Measurements from ENCODE around the gene MIS12. TPM values are rescaled to one million over a fixed set of nuclear protein-coding genes. Genes with fewer than 3 reads are reported as not detected.

The MIS12 gene
- total and polyA plus RNA-seq, 2 of the 4 experiments (the other 2 are of a cell fraction) = 7.5 to 11.7 TPM

DNA sequence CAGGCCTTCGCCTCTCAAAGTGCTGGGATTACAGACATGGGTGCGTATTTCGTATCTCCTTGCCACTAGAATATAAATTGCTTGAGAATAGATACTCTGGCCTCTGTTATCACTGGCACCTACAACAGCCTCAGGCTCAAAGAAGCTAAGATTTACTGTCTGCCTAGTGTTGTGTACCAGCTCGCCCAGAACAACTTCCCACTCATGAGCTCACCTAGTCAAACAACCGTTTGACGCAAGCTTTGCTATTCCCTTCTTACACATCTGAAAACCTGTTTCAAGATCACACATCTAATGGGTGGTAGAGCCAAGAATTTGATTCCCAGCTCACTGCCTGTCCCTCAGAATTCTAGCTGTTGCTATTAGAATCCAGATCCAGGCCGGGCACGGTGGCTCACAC is 24.4 kb downstream of the MIS12 start:
- peak overlapping the region; percentile 99 for H2BK20ac ChIP-seq (ENCODE audit: low read depth, low read length)
- BruUV-seq (replicated peaks) = no TSS peak
- ChIA-PET POLR2A (ENCODE audit: unreplicated experiment) (no interaction called here), CTCF (no interaction called here)
- H3K9ac ChIP-seq (ENCODE audit: low read depth, low read length) = no peak overlapping the region
- H2AK5ac ChIP-seq (ENCODE audit: low read depth, low read length) = peak overlapping the region; percentile 95; the same call in 1 of the 2 replicates
- peak overlapping the region; percentile 90 for H4K91ac ChIP-seq (ENCODE audit: insufficient read depth, low read depth, low read length)
- no peaks in the 10 kb centered on the region for H4K20me1 ChIP-seq (ENCODE audit: insufficient read depth, low read length)
- intact Hi-C loops (cut with micrococcal nuclease) = no loop called here
- H3K14ac ChIP-seq (replicated peaks; ENCODE audit: low read depth, low read length) = peak overlapping the region; percentile 67; the same call in 1 of the 2 replicates
- no peak overlapping the region for H3K27ac ChIP-seq (ENCODE audit: insufficient read depth, low read length)
- no peak for DNase-seq
- no peak overlapping the region for H3K4me3 ChIP-seq (ENCODE audit: insufficient read depth, low read depth, low read length)
- no peaks in the 10 kb centered on the region for H3K9me3 ChIP-seq (ENCODE audit: control insufficient read depth, insufficient read depth, low read length)
- peak overlapping the region; percentile 66; the same call in 1 of the 2 replicates for H4K5ac ChIP-seq (ENCODE audit: low read depth, low read length)
- no peaks in the 10 kb centered on the region for H3K27me3 ChIP-seq (ENCODE audit: control insufficient read depth, insufficient read depth, low read length)
- peaks cover 15% of the 10 kb centered on the region for H3K4me1 ChIP-seq (ENCODE audit: control insufficient read depth, insufficient read depth, low read length)
- H2AK9ac ChIP-seq (replicated peaks; ENCODE audit: low read depth, low read length, poor library complexity) = no peak overlapping the region
- peaks cover 22% of the 10 kb centered on the region for H3K9me1 ChIP-seq (ENCODE audit: insufficient read depth, low read length)
- no peak overlapping the region for H3K18ac ChIP-seq (ENCODE audit: low read depth, low read length)
- H3K56ac ChIP-seq (ENCODE audit: extremely low read depth, insufficient read depth, low read length) = no peak overlapping the region
- in situ Hi-C loops (cut with MboI; ENCODE audit: low sequenced_read_pairs) = no loop called here
- H3K23ac ChIP-seq (ENCODE audit: low read depth, low read length) = peak overlapping the region; percentile 83
- 96% methylated on average over 4 of the region's 8 CpGs; no CpG with 5 or more reads in 1 of the 2 experiments for WGBS, 2 experiments (ENCODE audit: extremely low coverage in 2 of 2, insufficient read length in 1 of 2)
- H2BK120ac ChIP-seq (ENCODE audit: low read depth, low read length) = peak overlapping the region; percentile 99
- peak overlapping the region; percentile 100 for H3K4ac ChIP-seq (ENCODE audit: low read depth, low read length)
- peak overlapping the region; percentile 81; the same call in 1 of the 3 replicates for H2BK15ac ChIP-seq (ENCODE audit: low read depth, low read length)
- no peak overlapping the region for H3K4me2 ChIP-seq (ENCODE audit: low read depth, low read length)
- H2AFZ ChIP-seq (replicated peaks; ENCODE audit: low read length, poor library complexity) = no peak overlapping the region
- dilution Hi-C loops (cut with HindIII; ENCODE audit: low sequenced_read_pairs, unreplicated experiment) = no loop called here
- peak overlapping the region in 1 of 2 experiments; percentile 81; a peak in 1 of 4 replicates for H4K8ac ChIP-seq (ENCODE audit: low read depth in 2 of 2, low read length in 2 of 2)
- peaks cover 5% of the 10 kb centered on the region; the same call in 1 of the 2 replicates for H3K36me3 ChIP-seq (ENCODE audit: control insufficient read depth, insufficient read depth, low read length)
- no peak for ATAC-seq (ENCODE audit: low read depth)
- peaks cover 9 to 17% of the 10 kb centered on the region in 2 experiments for H3K79me1 ChIP-seq (ENCODE audit: low read depth in 1 of 2, low read length in 2 of 2)
- TF ChIP-seq POLR2A (IDR thresholded peaks at IDR 0.05; ENCODE audit: low read depth, low read length) = no peak
- TF ChIP-seq, protein P1, sequence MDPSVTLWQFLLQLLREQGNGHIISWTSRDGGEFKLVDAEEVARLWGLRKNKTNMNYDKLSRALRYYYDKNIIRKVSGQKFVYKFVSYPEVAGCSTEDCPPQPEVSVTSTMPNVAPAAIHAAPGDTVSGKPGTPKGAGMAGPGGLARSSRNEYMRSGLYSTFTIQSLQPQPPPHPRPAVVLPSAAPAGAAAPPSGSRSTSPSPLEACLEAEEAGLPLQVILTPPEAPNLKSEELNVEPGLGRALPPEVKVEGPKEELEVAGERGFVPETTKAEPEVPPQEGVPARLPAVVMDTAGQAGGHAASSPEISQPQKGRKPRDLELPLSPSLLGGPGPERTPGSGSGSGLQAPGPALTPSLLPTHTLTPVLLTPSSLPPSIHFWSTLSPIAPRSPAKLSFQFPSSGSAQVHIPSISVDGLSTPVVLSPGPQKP (IDR thresholded peaks at IDR 0.05; ENCODE audit: borderline replicate concordance, low read depth, low read length) = no peak
- TF ChIP-seq, protein P2, sequence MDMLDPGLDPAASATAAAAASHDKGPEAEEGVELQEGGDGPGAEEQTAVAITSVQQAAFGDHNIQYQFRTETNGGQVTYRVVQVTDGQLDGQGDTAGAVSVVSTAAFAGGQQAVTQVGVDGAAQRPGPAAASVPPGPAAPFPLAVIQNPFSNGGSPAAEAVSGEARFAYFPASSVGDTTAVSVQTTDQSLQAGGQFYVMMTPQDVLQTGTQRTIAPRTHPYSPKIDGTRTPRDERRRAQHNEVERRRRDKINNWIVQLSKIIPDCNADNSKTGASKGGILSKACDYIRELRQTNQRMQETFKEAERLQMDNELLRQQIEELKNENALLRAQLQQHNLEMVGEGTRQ (IDR thresholded peaks at IDR 0.05; ENCODE audit: low read depth, low read length) = no peak
- TF ChIP-seq BHLHE40 (IDR thresholded peaks at IDR 0.05; ENCODE audit: low read depth, low read length) = no peak
- TF ChIP-seq CHD1 (IDR thresholded peaks at IDR 0.05; ENCODE audit: low read depth, low read length) = no peak
- no peak for TF ChIP-seq RCOR1 (IDR thresholded peaks at IDR 0.05; ENCODE audit: insufficient replicate concordance, low read length)
- TF ChIP-seq, protein P3, sequence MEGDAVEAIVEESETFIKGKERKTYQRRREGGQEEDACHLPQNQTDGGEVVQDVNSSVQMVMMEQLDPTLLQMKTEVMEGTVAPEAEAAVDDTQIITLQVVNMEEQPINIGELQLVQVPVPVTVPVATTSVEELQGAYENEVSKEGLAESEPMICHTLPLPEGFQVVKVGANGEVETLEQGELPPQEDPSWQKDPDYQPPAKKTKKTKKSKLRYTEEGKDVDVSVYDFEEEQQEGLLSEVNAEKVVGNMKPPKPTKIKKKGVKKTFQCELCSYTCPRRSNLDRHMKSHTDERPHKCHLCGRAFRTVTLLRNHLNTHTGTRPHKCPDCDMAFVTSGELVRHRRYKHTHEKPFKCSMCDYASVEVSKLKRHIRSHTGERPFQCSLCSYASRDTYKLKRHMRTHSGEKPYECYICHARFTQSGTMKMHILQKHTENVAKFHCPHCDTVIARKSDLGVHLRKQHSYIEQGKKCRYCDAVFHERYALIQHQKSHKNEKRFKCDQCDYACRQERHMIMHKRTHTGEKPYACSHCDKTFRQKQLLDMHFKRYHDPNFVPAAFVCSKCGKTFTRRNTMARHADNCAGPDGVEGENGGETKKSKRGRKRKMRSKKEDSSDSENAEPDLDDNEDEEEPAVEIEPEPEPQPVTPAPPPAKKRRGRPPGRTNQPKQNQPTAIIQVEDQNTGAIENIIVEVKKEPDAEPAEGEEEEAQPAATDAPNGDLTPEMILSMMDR (conservative IDR thresholded peaks at IDR 0.05; ENCODE audit: low read depth, low read length) = no peak
- TF ChIP-seq MAZ (IDR thresholded peaks at IDR 0.05; ENCODE audit: borderline replicate concordance, low read depth, low read length) = no peak
- TF ChIP-seq MXI1 (IDR thresholded peaks at IDR 0.05; ENCODE audit: borderline replicate concordance, low read depth, low read length) = no peak
- no peak for TF ChIP-seq SMC3 (IDR thresholded peaks at IDR 0.05; ENCODE audit: low read depth, low read length)
- TF ChIP-seq RFX5 (IDR thresholded peaks at IDR 0.05; ENCODE audit: low read depth, low read length) = no peak
- TF ChIP-seq NFE2L2 (IDR thresholded peaks at IDR 0.05; ENCODE audit: low read depth, low read length) = no peak
- no peak for TF ChIP-seq FOS (IDR thresholded peaks at IDR 0.05; ENCODE audit: low read depth, low read length)
- TF ChIP-seq CEBPB (IDR thresholded peaks at IDR 0.05; ENCODE audit: low read depth, low read length) = no peak
- TF ChIP-seq MAFK (IDR thresholded peaks at IDR 0.05; ENCODE audit: low read depth, low read length) = no peak
- no peak for TF ChIP-seq RAD21 (IDR thresholded peaks at IDR 0.05; ENCODE audit: low read length)
- peak overlapping the region; percentile 73 for H2BK5ac ChIP-seq (ENCODE audit: low read depth, low read length, poor library complexity, severe bottlenecking)

Data from IMR-90 (cell line).